Measurements from ENCODE around the gene MYO9B. TPM values are rescaled to one million over a fixed set of nuclear protein-coding genes. Genes with fewer than 3 reads are reported as not detected.

MYO9B gene
- total RNA-seq, 1 experiment from 2014 or later: 39.9 TPM

DNA sequence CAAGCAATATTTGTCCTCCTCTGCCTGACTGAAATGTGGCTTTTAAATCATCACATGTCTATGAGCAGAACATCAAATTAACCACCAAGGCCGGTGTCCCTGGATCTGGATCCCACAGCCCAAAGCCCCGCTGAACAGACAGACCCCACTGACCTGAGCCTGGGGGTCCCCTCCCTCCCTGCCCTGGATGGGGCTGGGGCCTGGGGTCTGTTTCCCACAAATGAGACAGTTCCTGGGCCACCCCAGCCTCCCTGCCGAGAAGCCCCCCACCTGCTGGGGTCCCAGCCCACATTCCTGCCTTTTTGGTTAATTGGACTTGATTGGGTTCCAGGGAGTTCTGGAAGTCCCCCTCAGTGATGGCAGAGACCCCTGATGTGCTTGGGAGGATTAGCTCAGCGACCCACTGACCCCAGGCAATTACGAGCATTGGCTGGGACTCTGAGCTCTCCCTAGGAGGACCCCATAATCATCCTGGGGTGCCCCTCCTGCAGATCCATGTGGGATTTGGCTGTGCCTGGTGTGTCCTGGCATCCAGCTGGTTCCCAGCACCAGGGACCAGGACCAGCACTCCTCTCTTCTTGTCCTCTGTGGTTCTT is 29.6 kb upstream of the MYO9B start:
- Histone ChIP-seq H3K4me1 (replicated peaks) (no peaks in the 10 kb centered on the region), H3K4me3 (no peak overlapping the region), H3K36me3 (peaks cover 21% of the 10 kb centered on the region), H3K27ac (no peak overlapping the region), H3K9me3 (replicated peaks) (no peaks in the 10 kb centered on the region), H3K27me3 (replicated peaks) (0 out of 2 replicates have a peak, but pooled peaks cover 3% of the 10 kb centered on the region)
- no peak for DNase-seq (ENCODE audit: low read depth in 1 of 2, low spot score in 2 of 2)

DNA sequence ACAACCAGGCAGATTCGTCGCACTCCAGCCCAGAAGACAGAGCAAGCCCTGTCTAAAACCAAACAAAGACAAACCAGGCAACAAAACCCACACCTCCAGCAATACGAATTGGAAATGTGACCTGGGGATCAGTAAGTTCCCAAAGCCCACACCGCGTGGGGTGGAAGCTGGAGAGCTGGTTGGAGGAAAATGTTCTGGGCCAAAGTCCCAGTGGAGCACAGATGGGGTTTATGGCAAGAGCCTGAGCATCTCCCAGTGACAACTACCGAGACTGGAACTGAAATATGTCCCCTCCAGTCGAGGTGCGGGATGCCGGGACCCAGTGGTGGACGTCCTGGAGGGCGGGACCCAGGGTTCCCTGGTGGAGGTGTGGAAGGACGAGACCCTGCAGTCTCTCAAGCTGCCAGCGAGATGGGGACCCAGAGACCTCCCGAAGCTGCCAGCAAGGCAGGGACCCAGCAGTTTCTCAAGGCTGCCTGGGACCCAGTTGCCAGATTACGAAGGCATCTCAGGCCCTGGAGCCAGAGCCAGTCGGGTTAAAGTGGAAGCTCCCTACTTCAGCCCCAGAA is 26.6 kb upstream of the MYO9B start:
- DNase-seq (ENCODE audit: low read depth in 1 of 2, low spot score in 2 of 2): no peak
- Histone ChIP-seq H3K27ac (no peak overlapping the region), H3K27me3 (replicated peaks) (no peaks in the 10 kb centered on the region), H3K36me3 (peaks cover 42% of the 10 kb centered on the region), H3K9me3 (replicated peaks) (no peaks in the 10 kb centered on the region), H3K4me3 (no peak overlapping the region), H3K4me1 (replicated peaks) (no peaks in the 10 kb centered on the region)

DNA sequence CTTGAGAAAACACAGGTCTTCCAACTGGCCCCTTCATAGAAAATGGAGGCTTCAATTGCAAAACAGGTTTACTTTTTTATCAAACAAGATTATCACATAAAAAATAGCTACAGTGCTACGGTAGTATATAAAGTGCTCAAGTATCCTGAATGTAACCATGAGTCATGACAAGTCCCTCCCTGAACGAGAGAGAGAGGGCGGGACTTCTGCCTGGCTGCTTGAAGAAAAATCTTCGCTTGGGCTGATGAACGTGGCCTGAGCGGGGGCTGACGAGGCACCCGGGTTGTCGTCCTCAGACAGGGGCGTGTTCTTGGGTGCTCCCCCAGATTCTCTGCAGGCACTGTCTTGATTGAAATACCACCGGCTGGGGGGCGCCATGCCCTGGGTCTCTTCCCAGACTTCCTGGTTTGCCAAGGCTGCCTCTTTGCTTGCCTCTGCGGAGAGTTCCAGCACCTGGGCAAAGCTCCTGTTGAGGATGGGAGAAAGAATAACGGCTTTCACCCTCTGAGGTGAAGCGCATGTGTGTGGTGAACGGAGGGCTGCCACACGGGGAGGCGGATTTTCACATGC is 25.8 kb upstream of the MYO9B start:
- Histone ChIP-seq H3K27ac (no peak overlapping the region), H3K9me3 (replicated peaks) (no peaks in the 10 kb centered on the region), H3K36me3 (peaks cover 51% of the 10 kb centered on the region), H3K27me3 (replicated peaks) (no peaks in the 10 kb centered on the region), H3K4me1 (replicated peaks) (no peaks in the 10 kb centered on the region), H3K4me3 (no peak overlapping the region)
- no peak for DNase-seq (ENCODE audit: low read depth in 1 of 2, low spot score in 2 of 2)

DNA sequence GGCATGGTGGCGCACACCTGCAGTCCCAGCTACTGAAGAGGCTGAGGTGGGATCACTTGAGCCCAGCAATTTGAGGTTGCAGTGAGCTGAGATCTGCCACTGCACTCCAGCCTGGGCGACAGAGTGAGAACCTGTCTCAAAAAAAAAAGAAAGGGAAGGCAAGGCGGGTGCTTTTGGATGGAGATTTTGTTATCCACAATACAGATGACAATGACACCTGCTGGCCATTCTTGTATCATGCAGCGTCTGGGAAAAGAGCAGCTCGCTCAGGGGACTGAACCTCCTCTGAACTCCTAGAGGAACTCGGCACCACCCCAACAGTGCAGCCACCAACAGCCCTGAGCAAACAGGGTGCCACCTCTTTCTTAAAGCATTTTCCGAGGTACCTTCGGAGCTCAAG is 23.1 kb upstream of the MYO9B start:
- DNase-seq (ENCODE audit: low read depth in 1 of 2, low spot score in 2 of 2): no peak
- Histone ChIP-seq H3K36me3 (peaks cover 73% of the 10 kb centered on the region), H3K27me3 (replicated peaks) (no peaks in the 10 kb centered on the region)

DNA sequence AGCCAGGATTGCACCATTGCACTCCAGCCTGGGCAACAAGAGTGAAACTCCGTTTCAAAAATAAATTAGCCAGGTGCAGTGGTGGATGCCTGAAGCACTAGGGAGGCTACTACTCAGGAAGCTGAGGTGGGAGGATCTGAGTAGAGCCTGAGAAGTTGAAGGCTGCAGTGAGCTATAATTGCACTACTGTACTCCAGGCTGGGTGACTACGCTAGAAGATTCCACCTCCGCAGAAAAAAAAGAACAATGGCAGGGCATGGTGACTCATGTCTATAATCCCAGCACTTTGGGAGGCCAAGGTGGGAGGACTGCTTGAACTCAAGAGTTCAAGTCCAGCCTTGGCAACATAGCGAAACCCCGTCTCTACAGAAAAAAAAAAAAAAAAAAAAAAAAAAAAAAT is 20.8 kb upstream of the MYO9B start:
- H3K4me1 ChIP-seq (replicated peaks): 0 out of 2 replicates have a peak, but pooled peaks cover 4% of the 10 kb centered on the region
- peaks cover 85% of the 10 kb centered on the region for H3K36me3 ChIP-seq
- H3K27ac ChIP-seq: no peak overlapping the region
- no peak for DNase-seq (ENCODE audit: low read depth in 1 of 2, low spot score in 2 of 2)
- no peak overlapping the region for H3K4me3 ChIP-seq
- H3K9me3 ChIP-seq (replicated peaks): no peaks in the 10 kb centered on the region
- no peaks in the 10 kb centered on the region for H3K27me3 ChIP-seq (replicated peaks)

More for the DNA sequence above, 23.1 kb upstream of the MYO9B start:
- H3K4me1 ChIP-seq (replicated peaks): no peaks in the 10 kb centered on the region
- H3K27ac ChIP-seq: no peak overlapping the region
- no peak overlapping the region for H3K4me3 ChIP-seq
- H3K9me3 ChIP-seq (replicated peaks): no peaks in the 10 kb centered on the region

DNA sequence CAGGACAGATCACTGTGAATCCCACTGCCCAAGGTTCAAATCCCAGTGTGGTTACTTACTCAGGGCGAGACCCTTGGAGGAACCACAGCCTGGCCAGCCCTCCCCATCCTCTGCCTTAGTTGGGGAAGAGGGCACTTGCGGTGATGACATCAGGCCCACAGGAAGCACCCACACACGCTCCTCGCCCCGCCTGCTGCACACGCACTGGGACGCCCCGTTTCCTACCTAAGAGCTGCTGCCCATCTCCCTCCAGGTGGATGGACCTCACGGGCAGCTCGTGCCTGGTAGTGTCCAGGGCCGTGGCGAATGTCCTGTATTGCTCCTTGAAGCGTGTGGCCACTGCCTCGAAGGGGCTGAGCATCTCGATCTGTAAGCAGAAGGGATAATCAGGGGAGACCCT is 19.9 kb upstream of the MYO9B start:
- Histone ChIP-seq H3K27ac (no peak overlapping the region), H3K36me3 (peaks cover 83% of the 10 kb centered on the region), H3K27me3 (replicated peaks) (no peaks in the 10 kb centered on the region), H3K4me1 (replicated peaks) (0 out of 2 replicates have a peak, but pooled peaks cover 4% of the 10 kb centered on the region), H3K9me3 (replicated peaks) (no peaks in the 10 kb centered on the region), H3K4me3 (no peak overlapping the region)
- DNase-seq (ENCODE audit: low read depth in 1 of 2, low spot score in 2 of 2): no peak

DNA sequence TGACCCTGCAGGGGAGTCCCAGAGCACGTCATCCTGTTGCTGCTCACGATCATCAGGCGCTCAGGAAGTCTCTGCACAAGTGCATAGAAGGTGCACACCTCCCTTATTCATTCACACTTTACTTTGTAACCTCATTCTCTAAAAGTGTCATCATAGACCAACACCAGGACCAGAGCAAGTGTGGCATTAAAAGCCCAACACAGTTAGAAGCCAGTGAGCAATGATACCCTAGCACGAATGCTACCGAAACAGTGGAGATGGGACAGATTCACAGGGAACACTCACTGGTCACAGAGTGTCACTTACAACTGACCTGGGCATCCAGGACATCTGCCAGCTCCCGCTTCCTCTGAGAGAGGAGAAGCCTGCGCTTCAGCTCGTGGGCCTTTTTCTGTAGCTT is 17.3 kb upstream of the MYO9B start:
- H3K4me3 ChIP-seq: no peak overlapping the region
- no peak overlapping the region for H3K27ac ChIP-seq
- no peak for DNase-seq (ENCODE audit: low read depth in 1 of 2, low spot score in 2 of 2)
- H3K36me3 ChIP-seq: peaks cover 84% of the 10 kb centered on the region
- 0 out of 2 replicates have a peak, but pooled peaks cover 4% of the 10 kb centered on the region for H3K4me1 ChIP-seq (replicated peaks)
- H3K27me3 ChIP-seq (replicated peaks): no peaks in the 10 kb centered on the region
- no peaks in the 10 kb centered on the region for H3K9me3 ChIP-seq (replicated peaks)

DNA sequence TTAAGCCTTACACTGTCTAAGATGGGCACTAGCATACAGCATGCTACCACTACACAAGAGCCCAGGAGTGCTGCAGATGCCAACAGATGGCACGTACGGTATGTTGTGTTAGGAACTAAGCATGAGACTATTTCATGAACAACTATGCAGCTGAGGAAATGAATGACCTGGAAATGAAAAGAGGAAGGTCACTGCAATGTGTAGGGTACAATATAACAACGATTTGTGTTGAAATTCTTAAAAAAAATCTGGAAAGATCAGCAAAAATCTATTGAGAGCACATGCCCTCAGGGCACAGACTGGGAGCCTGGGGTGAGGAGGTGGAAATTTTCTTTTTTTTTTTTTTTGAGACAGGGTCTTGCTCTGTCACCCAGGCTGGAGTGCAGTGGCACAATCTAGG is 14.8 kb upstream of the MYO9B start:
- Histone ChIP-seq H3K27me3 (replicated peaks) (no peaks in the 10 kb centered on the region), H3K9me3 (replicated peaks) (no peaks in the 10 kb centered on the region), H3K4me3 (no peak overlapping the region), H3K4me1 (replicated peaks) (0 out of 2 replicates have a peak, but pooled peaks cover 4% of the 10 kb centered on the region), H3K27ac (no peak overlapping the region), H3K36me3 (peaks cover 78% of the 10 kb centered on the region)
- no peak for DNase-seq (ENCODE audit: low read depth in 1 of 2, low spot score in 2 of 2)

DNA sequence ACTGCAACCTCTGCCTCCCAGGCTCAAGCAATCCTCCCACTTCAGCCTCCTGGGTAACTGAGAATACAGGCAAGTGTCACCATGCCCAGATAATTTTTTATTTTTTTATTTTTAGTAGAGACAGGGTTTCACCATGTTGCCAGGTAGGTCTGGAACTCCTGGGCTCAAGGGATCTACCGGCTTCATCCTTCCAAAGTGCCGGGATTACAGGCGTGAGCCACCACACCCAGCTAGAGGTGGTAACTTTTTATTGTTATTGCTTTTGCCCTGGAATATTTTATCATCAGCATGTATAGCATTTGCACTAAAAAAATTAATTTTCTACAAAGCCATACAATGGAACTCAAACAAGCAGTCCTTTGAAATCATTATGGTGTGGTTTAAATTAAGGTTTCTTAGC is 14.4 kb upstream of the MYO9B start:
- H3K36me3 ChIP-seq: peaks cover 78% of the 10 kb centered on the region
- 0 out of 2 replicates have a peak, but pooled peaks cover 4% of the 10 kb centered on the region for H3K4me1 ChIP-seq (replicated peaks)
- no peak overlapping the region for H3K27ac ChIP-seq
- no peak overlapping the region for H3K4me3 ChIP-seq
- no peaks in the 10 kb centered on the region for H3K9me3 ChIP-seq (replicated peaks)
- no peaks in the 10 kb centered on the region for H3K27me3 ChIP-seq (replicated peaks)
- DNase-seq (ENCODE audit: low read depth in 1 of 2, low spot score in 2 of 2): no peak

DNA sequence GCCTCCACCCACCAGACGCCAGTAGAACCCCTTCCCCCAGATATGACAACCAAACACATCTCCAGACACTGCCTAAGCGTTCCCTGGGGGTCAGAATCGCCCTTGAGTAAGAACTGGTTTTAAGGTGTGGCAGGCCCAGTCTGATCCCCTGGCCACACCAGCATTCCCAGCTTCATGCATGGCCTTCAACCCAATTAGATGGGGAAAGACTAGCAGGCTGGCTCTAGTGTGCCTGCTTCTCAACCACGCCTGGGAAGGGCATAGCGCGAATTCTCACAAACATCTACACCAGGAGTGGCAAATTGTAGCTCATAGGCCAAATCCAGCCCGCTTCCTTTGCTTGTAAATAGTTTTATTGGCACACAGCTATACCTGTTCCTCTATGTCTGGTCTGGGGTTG is 13.9 kb upstream of the MYO9B start:
- Histone ChIP-seq H3K36me3 (peaks cover 79% of the 10 kb centered on the region), H3K27ac (no peak overlapping the region), H3K27me3 (replicated peaks) (no peaks in the 10 kb centered on the region), H3K4me3 (no peak overlapping the region), H3K4me1 (replicated peaks) (0 out of 2 replicates have a peak, but pooled peaks cover 4% of the 10 kb centered on the region), H3K9me3 (replicated peaks) (no peaks in the 10 kb centered on the region)
- DNase-seq (ENCODE audit: low read depth in 1 of 2, low spot score in 2 of 2): no peak

DNA sequence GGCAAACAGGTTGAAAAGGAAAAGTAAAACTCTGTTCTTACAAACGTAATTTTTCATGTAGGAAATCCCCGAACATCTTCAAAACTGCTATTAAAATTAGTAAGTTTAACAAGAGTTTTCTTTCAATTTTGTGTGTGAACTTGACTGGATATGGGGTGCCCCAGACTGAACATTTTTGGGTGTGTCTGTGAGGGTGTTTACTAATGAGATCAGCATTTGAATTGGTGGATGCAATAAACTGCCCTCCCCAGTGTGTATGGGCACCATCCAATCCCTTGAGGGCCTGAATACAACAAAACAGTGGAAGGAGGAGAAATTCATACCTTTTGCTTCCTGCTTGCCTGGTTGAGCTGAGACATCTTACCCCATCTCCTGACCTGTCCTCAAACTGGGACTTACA is 12.1 kb upstream of the MYO9B start:
- no peak for DNase-seq (ENCODE audit: low read depth in 1 of 2, low spot score in 2 of 2)
- Histone ChIP-seq H3K36me3 (peaks cover 76% of the 10 kb centered on the region), H3K27me3 (replicated peaks) (no peaks in the 10 kb centered on the region), H3K4me1 (replicated peaks) (no peaks in the 10 kb centered on the region), H3K27ac (no peak overlapping the region), H3K4me3 (no peak overlapping the region), H3K9me3 (replicated peaks) (no peaks in the 10 kb centered on the region)

DNA sequence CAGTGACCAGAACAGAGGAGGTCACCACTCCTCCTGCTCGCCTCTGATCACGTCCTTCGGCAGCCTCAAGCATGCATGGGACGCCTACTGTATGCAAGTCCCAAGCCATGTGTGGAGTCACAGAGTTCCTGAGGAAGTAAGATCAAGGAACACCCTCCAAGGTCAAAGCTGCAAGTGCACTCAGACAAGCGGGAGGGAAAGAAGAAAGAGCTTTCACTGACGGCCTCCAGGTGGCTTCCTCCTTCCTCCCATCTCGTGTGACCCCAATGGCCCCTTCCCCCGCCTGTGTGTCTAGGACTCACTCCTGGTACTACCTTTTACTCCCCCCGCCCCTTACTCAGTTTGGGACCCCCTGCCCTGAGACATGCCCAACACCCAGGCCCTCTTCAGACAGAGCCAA is 6.4 kb upstream of the MYO9B start:
- peaks cover 78% of the 10 kb centered on the region for H3K36me3 ChIP-seq
- DNase-seq (ENCODE audit: low read depth in 1 of 2, low spot score in 2 of 2): no peak
- H3K4me3 ChIP-seq: no peak overlapping the region
- peaks cover 3% of the 10 kb centered on the region for H3K4me1 ChIP-seq (replicated peaks)
- no peak overlapping the region for H3K27ac ChIP-seq
- no peaks in the 10 kb centered on the region for H3K9me3 ChIP-seq (replicated peaks)
- no peaks in the 10 kb centered on the region for H3K27me3 ChIP-seq (replicated peaks)

DNA sequence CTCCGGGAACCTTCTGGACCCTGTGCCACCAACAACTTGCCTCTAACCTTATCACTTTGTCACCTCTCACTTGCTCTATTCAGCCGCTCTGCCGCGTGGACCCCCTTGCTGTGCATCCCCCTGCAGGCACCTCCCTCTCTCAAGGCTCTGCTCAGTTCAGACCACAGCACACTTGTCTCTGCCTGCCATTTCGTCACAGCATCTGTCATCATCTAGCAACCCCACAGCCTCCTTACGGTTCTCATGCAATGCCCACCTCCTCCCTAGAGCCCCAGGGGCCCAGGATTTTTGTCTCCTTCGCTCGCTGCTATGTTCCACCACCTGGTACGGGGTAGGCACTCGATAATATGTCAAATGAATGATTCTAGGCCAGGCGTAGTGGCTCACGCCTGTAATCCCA is 5.2 kb upstream of the MYO9B start:
- no peak for DNase-seq (ENCODE audit: low read depth in 1 of 2, low spot score in 2 of 2)
- H3K4me1 ChIP-seq (replicated peaks): peaks cover 6% of the 10 kb centered on the region
- no peaks in the 10 kb centered on the region for H3K9me3 ChIP-seq (replicated peaks)
- H3K4me3 ChIP-seq: no peak overlapping the region
- no peak overlapping the region for H3K27ac ChIP-seq
- H3K36me3 ChIP-seq: peaks cover 71% of the 10 kb centered on the region
- no peaks in the 10 kb centered on the region for H3K27me3 ChIP-seq (replicated peaks)

DNA sequence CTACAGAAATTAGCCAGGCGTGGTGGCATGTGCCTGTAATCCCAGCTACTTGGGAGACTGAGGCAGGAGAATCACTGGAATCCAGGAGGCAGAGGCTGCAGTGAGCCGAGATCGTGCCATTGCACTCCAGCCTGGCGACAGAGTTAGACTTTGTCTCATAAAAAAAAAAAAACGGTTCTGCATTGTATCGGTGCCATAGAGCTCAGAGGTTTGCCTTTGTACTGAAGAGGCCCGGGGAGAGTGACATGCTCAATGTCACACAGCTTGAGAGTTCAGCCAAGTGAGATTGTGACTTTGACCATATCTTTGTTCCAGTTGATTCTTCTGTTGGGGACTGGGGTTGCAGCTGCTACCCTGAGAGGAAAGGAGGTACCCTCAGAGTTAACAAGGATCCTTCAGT is 4.7 kb upstream of the MYO9B start:
- Histone ChIP-seq H3K4me3 (no peak overlapping the region), H3K27ac (no peak overlapping the region), H3K9me3 (replicated peaks) (no peaks in the 10 kb centered on the region), H3K36me3 (peaks cover 70% of the 10 kb centered on the region), H3K4me1 (replicated peaks) (peaks cover 6% of the 10 kb centered on the region), H3K27me3 (replicated peaks) (no peaks in the 10 kb centered on the region)
- DNase-seq (ENCODE audit: low read depth in 1 of 2, low spot score in 2 of 2): no peak

Data from SJSA1 (cell line).